Thoracic aorta (tissue), 2 donors: ENCODE data around the gene RANBP17. TPM values are rescaled to one million over a fixed set of nuclear protein-coding genes. Genes with fewer than 3 reads are reported as not detected.

Experiments used
- ATAC-seq: fragments of 150-250 bp; one replicate; pipeline ENCODE4 v1.8.0; 2017; ENCODE audit warnings: low read depth; ENCODE audit not compliant: insufficient number of reproducible peaks, low FRiP score
- DNase-seq: peaks from one replicate; pipeline ENCODE4 v3.0.0-alpha.2; 2020; ENCODE audit warnings: low spot score
- H3K27ac ChIP-seq, 2 donors: fragments of 200-600 bp; sonication (generic); 1 replicate in 1 of 2; 2 replicates in 1 of 2; pipeline ENCODE4 v1.5.1; 2016; ENCODE audit warnings: mild to moderate bottlenecking in 2 of 2, moderate library complexity in 2 of 2
- H3K27me3 ChIP-seq: fragments of 200-600 bp; sonication (generic); replicated peaks from 2 replicates; pipeline ENCODE4 v1.6.0; 2016; ENCODE audit warnings: mild to moderate bottlenecking; ENCODE audit not compliant: insufficient read depth
- H3K36me3 ChIP-seq: fragments of 200-600 bp; sonication (generic); one replicate; pipeline ENCODE4 v1.5.1; 2016
- H3K4me1 ChIP-seq, 2 donors: fragments of 200-600 bp; sonication (generic); 1 replicate in 1 of 2; 2 replicates in 1 of 2; pipeline versions ENCODE4 v1.5.1 to v1.6.0; 2016; ENCODE audit warnings: low read depth in 2 of 2, mild to moderate bottlenecking in 1 of 2; ENCODE audit not compliant: control insufficient read depth in 1 of 2
- H3K4me3 ChIP-seq: fragments of 200-600 bp; sonication (generic); 2 replicates; pipeline ENCODE4 v1.5.1; 2016; ENCODE audit warnings: mild to moderate bottlenecking
- H3K9me3 ChIP-seq: fragments of 200-600 bp; sonication (generic); 2 replicates; pipeline ENCODE4 v1.5.1; 2016
- total RNA-seq, 2 donors: library from RNA; depleted of rRNA; stranded (reverse); fragments of >200 nt; gene quantifications; one replicate each; pipeline versions ENCODE4 v1.1.0 to v1.2.3, GENCODE V29; 2016
- TF ChIP-seq, protein P1 (sequence below): fragments of 200-600 bp; sonication (generic); IDR thresholded peaks from one replicate; pipeline ENCODE4 v1.5.1; 2019; ENCODE audit warnings: antibody characterized with exemption

Gene RANBP17
- total RNA-seq, 2 donors from 2014 or later, result 8.4 to 31.1 TPM

- ATAC-seq (no peak), DNase-seq (no peak)
- H3K27ac ChIP-seq, result no peak overlapping the region
- peaks cover 0 to 8% of the 10 kb centered on the region in 2 donors for H3K4me1 ChIP-seq
- no peak overlapping the region for H3K4me3 ChIP-seq
- peaks cover 10% of the 10 kb centered on the region for H3K9me3 ChIP-seq
- H3K36me3 ChIP-seq, result no peaks in the 10 kb centered on the region
- no peaks in the 10 kb centered on the region for H3K27me3 ChIP-seq
- TF ChIP-seq, protein P1, sequence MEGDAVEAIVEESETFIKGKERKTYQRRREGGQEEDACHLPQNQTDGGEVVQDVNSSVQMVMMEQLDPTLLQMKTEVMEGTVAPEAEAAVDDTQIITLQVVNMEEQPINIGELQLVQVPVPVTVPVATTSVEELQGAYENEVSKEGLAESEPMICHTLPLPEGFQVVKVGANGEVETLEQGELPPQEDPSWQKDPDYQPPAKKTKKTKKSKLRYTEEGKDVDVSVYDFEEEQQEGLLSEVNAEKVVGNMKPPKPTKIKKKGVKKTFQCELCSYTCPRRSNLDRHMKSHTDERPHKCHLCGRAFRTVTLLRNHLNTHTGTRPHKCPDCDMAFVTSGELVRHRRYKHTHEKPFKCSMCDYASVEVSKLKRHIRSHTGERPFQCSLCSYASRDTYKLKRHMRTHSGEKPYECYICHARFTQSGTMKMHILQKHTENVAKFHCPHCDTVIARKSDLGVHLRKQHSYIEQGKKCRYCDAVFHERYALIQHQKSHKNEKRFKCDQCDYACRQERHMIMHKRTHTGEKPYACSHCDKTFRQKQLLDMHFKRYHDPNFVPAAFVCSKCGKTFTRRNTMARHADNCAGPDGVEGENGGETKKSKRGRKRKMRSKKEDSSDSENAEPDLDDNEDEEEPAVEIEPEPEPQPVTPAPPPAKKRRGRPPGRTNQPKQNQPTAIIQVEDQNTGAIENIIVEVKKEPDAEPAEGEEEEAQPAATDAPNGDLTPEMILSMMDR, result no peak
Measured at GRCh38 chr5:171246231-171246630, 384.4 kb downstream of the RANBP17 start.

DNA sequence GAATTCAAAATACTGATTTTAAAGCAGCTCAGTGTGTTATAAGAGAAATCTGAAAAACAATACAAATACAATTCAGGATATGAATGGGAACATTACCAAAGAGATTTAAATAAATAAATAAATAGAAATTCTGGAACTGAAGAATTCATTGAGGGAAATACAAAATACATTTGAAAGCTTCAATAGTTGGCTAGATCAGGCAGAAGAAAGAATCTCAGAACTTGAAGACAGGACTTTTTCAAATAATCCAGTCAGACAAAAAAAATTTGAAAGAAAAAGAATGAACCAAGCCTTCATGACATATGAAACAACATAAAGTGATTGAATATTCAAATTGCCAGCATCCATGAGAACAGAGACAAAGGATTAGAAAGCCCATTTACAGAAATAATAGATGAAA is 387.6 kb downstream of the RANBP17 start:
- H3K27ac ChIP-seq, result no peak overlapping the region
- peaks cover 0 to 8% of the 10 kb centered on the region in 2 donors for H3K4me1 ChIP-seq
- TF ChIP-seq, protein P1, result no peak
- no peak overlapping the region for H3K4me3 ChIP-seq
- DNase-seq (no peak), ATAC-seq (no peak)
- no peaks in the 10 kb centered on the region for H3K36me3 ChIP-seq
- H3K9me3 ChIP-seq, result peaks cover 10% of the 10 kb centered on the region
- no peaks in the 10 kb centered on the region for H3K27me3 ChIP-seq

DNA sequence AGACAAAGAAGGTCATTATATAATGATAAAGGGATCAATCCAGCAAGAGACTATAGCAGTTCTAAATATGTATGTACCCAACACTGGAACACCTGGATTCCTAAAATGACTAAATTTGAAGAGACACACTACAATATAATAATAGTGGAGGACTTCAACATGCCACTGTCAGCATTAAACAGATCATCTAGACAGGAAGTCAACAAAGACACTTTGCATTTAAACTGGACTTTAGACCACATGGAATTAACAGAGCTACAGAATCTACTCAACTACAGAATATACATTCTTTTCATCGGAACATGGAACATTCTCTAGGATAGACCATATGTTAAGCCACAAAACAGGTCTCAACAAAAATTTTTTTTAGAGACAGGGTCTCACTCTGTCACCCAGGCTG is 388.9 kb downstream of the RANBP17 start:
- TF ChIP-seq, protein P1, result no peak
- no peak overlapping the region for H3K4me3 ChIP-seq
- H3K36me3 ChIP-seq, result no peaks in the 10 kb centered on the region
- peaks cover 10% of the 10 kb centered on the region for H3K9me3 ChIP-seq
- no peaks in the 10 kb centered on the region for H3K4me1 ChIP-seq
- ATAC-seq (no peak), DNase-seq (no peak)
- no peaks in the 10 kb centered on the region for H3K27me3 ChIP-seq
- no peak overlapping the region for H3K27ac ChIP-seq

DNA sequence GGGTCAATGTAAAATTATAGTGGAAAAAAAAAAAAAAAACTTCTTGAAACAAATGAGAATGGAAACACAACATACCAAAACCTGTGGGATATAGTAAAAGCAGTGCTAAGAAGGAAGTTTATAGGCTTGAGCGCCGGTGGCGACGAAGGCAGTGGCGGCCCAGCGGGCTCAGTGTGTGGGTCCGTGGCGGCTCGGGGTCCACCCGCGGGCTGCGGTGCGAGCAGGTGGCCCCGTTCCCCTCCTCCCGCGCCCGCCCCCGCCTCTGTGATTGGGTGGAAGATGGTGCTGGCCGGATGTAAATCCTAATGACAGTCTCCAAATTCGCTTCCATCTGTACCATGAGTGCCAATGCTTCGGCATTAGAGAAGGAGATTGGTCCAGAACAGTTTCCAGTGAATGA is 389.7 kb downstream of the RANBP17 start:
- H3K27ac ChIP-seq, result no peak overlapping the region
- DNase-seq (no peak), ATAC-seq (no peak)
- no peaks in the 10 kb centered on the region for H3K27me3 ChIP-seq
- no peaks in the 10 kb centered on the region for H3K36me3 ChIP-seq
- H3K4me3 ChIP-seq, result no peak overlapping the region
- no peaks in the 10 kb centered on the region for H3K4me1 ChIP-seq
- TF ChIP-seq, protein P1, result no peak
- peaks cover 10% of the 10 kb centered on the region for H3K9me3 ChIP-seq

- no peak overlapping the region for H3K27ac ChIP-seq
- H3K27me3 ChIP-seq, result no peaks in the 10 kb centered on the region
- no peaks in the 10 kb centered on the region for H3K4me1 ChIP-seq
- DNase-seq (no peak), ATAC-seq (no peak)
- TF ChIP-seq, protein P1, result no peak
- H3K4me3 ChIP-seq, result no peak overlapping the region
- peaks cover 10% of the 10 kb centered on the region for H3K9me3 ChIP-seq
- no peaks in the 10 kb centered on the region for H3K36me3 ChIP-seq
Measured at GRCh38 chr5:171252674-171253073, 390.9 kb downstream of the RANBP17 start.
